SK-N-SH treated with all-trans-retinoic acid at 6 μM for 48 hours (cell line): Measurements from ENCODE around the gene CFAP157.

Experiments used
- PATZ1 ChIP-seq: fragments of 250-450 bp; sonication (Bioruptor Pico); IDR thresholded peaks from 2 replicates; pipeline ENCODE4 v1.8.0; 2020; ENCODE audit warnings: mild to moderate bottlenecking, moderate library complexity, borderline replicate concordance
- RARB ChIP-seq: fragments of 250-450 bp; sonication (Bioruptor Pico); IDR thresholded peaks from 2 replicates; pipeline ENCODE4 v1.8.0; 2021; ENCODE audit warnings: mild to moderate bottlenecking, moderate library complexity
- ZFP30 ChIP-seq: fragments of 450-650 bp; formaldehyde crosslinking; IDR thresholded peaks from 2 replicates; pipeline ENCODE4 v1.5.0; 2022; ENCODE audit warnings: mild to moderate bottlenecking, moderate library complexity
- ZNF70 ChIP-seq: fragments of 450-650 bp; formaldehyde crosslinking; IDR thresholded peaks from 2 replicates; pipeline ENCODE4 v1.5.0; 2020; ENCODE audit warnings: mild to moderate bottlenecking, moderate library complexity

GRCh38 chr9:127732444-127732843 lies 25.7 kb downstream of the CFAP157 start:
- TF ChIP-seq PATZ1 (CRISPR knock-in tag): no peak
- TF ChIP-seq ZFP30 (CRISPR knock-in tag): no peak
- no peak for TF ChIP-seq ZNF70 (CRISPR knock-in tag)
- no peak for TF ChIP-seq RARB (CRISPR knock-in tag)
